Body of pancreas (tissue), 4 donors: Measurements from ENCODE around the gene SPIRE1.
"Not testable (repeated sequence)": the region's sequence is repeated elsewhere in the genome, so short reads cannot be mapped to it uniquely, and the experiment has no call there.

Experiments
- CTCF ChIP-seq, 7 experiments: fragments of 450-650 bp in 4 of 7; fragments of 200-600 bp in 3 of 7; sonication (generic) in 3 of 7; IDR thresholded peaks; one replicate each; pipeline ENCODE4 v1.5.1; 2016 to 2019; ENCODE audit warnings: antibody characterized with exemption in 7 of 7
- POLR2A ChIP-seq, 3 donors: fragments of 450-650 bp; IDR thresholded peaks; one replicate each; pipeline ENCODE4 v1.6.1; 2016; ENCODE audit warnings: antibody characterized with exemption in 3 of 3, mild to moderate bottlenecking in 2 of 3

GRCh38 chr18:12410747-12411146 is 247.2 kb downstream of the SPIRE1 start:
- TF ChIP-seq CTCF, POLR2A (IDR thresholded peaks at IDR 0.05): not testable (repeated sequence)
